ENCODE results near the gene CAPN2.
A peak's percentile ranks its signal among the peaks of the same experiment; 100 is the strongest.
"Not testable (repeated sequence)": the region's sequence is repeated elsewhere in the genome, so short reads cannot be mapped to it uniquely, and the experiment has no call there.

Gene CAPN2

DNA sequence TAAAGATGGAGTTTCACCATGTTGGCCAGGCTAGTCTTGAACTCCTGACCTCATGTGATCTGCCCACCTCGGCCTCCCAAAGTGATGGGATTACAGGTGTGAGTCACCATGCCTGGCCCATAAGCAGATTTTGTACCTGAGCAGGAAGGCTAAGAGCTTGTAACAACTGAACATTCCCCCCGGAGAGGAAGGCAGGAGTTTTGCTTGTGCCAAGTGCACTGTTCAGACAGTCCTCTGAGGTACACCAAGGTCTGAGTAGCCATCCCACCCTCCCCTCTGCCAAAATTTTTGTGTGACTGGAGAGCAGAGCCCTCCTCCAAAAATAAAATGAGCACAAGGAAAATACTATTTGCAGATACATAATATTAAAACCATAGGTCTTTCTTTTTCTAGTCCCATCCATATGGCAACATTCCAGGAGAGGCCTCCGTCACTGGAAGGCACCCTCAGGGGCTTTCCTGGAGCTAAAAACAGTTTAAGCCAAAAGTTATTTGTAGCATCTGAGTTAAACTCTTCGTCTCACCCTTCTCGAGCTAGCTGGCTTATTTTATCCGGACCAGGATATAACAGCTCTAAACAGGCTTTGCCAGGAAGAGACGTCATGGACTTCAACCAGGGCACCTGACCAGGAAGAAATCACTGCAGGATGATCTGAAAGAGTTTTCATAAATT is 27.2 kb downstream of the CAPN2 start:
- no peak for DNase-seq (ENCODE audit: low read depth in 2 of 2)

DNA sequence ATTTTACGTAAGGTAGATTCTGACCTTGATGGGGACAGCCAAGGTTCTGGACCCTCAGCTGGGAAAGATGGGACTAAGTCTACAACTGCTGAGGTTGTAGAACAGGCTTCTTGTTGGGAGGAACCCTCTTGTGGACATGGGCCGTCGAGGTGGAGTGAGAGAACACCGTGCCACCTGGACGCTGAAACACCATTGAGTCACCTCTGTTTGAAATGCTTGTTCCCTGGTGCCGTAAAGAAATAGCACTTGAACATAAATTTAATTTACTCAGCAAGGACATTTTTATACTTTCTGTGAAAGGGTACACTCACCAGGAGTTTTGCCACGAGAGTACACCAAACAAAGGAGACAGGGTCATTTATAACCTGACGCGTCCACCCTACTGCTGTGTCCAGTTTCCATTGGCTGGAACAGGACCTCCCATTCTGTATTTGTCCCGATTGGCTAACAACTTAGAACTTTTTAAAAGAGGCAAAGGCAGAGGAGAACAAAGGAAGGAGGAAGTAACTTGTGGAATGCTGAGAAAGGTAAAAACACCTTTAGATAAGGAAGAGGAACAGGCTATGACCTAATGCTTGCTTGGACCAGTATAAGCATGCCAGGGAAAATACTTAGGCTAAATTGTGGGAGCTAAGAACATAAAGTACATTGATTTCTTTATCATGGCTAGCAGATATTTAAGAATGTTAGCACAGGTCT is 27.8 kb downstream of the CAPN2 start:
- not testable (repeated sequence) for DNase-seq (ENCODE audit: low read depth in 2 of 2)

DNA sequence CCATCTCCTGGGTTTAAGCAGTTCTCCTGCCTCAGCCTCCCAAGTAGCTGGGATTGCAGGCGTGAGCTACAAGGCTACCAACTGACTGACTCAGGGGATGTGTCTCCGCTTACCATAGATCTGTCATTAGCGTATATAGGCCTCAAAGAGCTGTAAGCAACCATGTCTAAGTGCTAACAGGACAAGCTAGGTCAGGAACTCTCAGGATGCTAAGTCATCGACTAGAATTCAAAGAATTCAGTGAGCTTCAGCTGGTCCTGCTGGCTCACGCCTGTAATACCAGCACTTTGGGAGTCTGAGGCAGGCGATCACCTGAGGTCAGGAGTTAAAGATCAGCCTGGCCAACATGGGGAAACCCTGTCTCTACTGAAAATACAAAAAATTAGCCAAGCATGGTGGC is 29.5 kb downstream of the CAPN2 start:
- no peak for DNase-seq (ENCODE audit: low read depth in 2 of 2)

DNA sequence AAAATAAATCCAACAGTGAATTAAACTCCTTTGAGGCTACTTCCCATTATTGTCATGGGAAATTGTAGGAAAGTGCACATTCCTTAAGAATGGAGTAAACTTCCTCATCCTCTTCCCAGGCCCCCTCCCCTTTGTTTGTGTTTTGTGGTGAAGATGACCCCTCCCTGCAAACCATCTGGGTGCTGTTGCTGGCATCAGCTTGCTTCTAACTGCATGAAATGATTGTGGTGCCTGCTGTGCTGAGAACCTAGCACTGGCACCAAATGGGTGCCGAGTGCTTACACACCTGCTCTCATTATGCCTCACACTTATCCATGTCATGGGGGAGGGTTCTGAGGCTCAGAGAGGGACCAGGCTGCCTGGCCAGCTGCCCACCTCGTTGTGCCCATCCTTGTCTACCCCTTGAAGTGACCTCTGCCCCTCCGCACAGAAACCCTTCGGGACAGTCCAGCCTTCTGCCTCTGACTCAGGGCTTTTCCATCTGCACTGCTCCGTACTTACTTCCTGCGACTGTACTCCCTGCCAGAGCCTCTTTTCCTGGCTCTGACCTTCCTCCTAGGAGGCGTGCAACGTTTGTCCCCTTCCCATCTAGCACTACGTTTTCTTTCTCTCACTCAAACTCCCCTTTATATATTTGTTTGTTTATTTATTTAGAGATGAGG is 30.6 kb downstream of the CAPN2 start:
- DNase-seq (ENCODE audit: low read depth in 2 of 2) = no peak

DNA sequence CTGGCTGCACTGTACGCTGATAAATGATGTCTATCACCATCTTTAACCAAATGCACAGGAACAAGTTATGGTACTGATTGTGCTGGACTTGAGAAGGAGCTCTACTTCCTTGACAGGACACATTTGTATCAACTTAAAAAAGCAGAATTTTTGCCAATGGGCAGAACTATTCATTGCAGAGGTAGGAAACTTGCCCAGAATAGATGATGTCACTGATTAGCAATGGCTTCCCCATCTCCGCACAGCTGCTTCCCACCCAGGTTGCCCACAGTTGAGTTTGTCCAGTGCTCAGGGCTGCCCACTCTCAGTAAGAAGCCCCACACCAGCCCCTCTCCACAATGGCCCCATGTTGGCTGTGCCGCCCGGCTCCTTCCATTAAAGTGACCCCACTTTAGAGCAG is 33.4 kb downstream of the CAPN2 start:
- DNase-seq (ENCODE audit: low read depth in 2 of 2) = no peak

DNA sequence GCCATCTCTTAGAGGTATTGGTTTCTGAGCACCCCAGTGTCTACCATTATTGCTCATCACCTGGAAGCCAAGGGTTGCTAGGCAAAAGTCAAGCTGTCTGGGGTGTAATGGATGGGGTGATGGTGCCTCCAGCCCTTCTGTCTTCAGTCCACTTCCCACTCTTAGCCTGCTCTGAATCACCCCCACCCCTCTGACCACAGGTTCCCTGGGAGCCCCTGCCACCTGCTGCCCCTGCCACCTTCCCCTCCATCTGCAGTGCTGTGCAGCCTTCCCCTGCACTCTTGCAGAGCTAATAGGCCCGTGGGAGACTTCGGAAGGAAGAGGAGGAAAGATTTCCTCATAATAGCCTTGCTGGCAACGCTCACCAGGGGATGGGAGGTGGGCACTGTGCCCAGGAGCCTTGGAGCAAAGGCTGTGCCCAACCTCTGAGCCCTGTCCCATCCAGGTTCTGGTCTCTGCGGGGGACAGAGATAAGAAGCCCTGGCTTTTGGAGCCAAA is 35.5 kb downstream of the CAPN2 start:
- no peak for DNase-seq (ENCODE audit: low read depth in 2 of 2)

DNA sequence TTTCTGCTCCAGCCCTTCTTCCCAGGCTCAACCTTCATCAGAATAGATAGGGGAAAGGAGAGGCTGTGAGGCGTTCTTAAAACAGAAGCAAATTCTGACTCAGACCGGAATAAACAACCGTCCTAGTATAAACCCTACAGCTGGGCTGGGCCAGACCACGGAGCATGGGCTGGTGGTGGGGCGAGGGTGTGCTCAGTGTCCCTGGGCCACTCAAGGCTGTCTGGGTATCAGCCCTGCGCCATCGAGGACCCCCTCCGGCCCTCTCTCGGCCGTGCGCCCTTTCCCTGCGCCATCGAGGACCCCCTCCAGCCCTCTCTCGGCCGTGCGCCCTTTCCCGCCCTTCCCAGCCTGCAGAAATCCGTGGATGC is 36.0 kb downstream of the CAPN2 start:
- no peak for DNase-seq (ENCODE audit: low read depth in 2 of 2)

DNA sequence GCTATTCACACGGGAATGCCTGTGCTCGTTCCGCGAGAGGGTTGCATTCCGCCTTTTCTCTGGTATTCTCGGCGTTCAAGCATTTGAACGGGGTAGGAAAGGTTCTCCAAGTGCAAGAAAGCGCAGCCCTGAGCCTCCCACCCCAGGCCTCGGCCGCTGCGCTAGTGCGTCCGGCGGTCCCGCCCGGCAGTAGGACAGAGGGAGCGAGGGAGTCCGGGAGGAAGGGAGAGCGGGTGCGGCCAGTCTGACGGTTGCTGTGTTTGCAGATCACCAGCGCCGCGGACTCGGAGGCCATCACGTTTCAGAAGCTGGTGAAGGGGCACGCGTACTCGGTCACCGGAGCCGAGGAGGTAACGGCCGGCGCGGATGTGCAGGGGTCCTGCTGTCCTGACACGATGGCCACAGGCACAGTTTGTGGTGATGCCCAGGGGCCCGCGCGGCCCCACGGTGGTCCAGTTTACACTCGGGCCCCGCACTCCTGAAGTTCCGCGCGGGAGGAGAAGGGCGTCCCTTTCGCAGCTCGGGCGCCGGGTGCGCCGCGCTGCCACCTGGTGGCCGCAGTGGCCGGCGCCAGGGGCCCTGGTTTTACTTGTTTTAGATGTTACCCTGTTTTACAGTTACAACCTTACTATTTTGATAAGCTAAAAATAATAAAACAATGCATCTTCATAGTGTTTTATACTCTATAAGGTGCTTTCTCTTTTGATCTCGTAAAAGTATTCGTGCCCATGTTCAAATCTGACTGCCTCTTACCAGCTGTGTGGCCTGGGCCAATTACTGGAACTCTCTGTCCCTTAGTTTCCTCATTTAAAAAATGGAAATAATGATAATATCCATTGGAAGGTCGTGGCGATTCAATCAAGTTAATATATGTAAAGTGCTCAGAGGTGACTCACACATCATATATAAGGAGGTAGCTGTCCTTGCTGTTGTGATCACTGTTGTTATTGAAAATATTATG is 36.7 kb downstream of the CAPN2 start:
- peak; percentile 53 to 65 for DNase-seq (ENCODE audit: low read depth in 2 of 2)

DNA sequence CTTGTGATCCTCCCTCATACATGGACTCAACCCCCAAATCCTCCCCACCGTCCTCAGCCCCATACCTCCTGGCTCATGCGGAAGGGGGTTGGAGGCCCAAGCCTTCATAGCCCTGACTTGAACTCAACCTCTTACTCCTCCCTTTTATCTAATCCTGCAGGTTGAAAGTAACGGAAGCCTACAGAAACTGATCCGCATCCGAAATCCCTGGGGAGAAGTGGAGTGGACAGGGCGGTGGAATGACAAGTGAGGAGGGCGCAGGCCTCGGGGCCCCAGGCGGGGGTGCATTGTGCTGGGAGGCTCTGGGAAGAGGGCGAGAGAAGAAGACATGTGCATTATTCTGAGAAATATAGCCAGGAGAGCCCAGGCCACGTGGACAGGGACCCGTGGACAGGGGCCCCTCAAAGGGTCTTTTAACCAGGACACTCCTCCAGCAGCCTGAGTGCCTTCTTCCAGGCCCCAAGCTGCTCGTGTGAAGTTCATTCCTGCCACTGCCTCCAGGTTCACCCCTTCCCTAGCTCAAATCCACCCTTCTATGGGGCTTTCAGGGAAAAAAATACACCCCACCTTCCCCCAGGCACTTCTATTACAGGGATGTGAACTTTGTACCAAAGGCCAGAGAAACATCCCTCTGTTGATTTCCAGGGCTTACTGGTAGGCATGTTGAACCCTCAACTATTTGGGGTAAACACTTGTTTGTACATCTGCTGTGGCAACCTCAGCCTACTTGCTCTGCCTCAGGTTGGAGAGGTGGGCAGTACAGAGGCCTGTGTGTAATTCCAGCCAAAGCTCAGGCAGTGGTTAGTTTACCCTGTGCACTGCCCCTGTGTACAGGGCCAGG is 38.6 kb downstream of the CAPN2 start:
- DNase-seq (ENCODE audit: low read depth in 2 of 2) = no peak

DNA sequence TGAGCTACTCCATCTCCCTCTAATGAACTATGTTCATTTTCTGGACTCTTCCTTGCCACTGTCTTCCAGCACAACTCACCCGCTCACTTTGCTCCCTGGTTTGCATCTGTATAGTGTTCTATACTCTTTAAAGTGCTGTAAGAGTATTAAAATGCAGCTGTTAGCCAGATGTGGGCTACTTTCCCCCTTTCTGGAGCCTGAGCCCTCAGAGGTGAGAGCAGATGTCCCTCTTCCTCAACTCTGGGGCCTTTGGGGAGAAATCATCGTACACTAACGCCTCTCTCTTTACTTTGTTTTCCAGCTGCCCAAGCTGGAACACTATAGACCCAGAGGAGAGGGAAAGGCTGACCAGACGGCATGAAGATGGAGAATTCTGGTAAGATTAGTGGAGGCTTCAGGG is 39.4 kb downstream of the CAPN2 start:
- DNase-seq (ENCODE audit: low read depth in 2 of 2) = no peak

DNA sequence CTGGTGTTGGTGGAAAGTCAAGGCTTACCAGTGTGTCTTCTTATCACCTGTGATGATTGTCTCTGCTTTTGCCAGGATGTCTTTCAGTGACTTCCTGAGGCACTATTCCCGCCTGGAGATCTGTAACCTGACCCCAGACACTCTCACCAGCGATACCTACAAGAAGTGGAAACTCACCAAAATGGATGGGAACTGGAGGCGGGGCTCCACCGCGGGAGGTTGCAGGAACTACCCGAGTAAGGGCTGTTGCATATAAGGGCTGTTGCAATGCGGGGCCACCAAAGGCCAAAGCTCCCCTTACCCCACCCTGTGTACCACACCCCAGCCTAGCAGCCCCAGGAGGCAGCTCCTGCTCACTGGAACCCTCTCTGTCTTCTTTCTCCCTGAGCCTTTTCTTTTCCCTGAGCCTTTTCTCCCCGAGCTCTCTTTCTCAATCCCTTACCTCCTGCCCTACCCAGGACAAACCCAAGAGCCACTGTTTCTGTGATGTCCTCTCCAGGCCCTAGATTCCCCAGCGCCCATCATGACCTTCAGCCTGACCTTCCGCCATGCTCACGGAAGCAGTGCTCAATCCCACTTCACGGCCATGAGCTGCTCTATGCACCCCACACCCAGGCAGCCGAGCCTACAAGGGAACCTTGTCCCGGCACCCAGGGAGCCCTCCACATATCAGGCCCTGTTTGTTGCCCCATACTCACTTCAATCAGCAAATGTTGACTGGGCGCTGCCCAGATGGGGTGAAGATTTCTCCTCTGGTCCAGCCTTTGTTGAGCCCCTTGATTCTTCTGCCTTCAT is 40.6 kb downstream of the CAPN2 start:
- no peak for DNase-seq (ENCODE audit: low read depth in 2 of 2)

DNA sequence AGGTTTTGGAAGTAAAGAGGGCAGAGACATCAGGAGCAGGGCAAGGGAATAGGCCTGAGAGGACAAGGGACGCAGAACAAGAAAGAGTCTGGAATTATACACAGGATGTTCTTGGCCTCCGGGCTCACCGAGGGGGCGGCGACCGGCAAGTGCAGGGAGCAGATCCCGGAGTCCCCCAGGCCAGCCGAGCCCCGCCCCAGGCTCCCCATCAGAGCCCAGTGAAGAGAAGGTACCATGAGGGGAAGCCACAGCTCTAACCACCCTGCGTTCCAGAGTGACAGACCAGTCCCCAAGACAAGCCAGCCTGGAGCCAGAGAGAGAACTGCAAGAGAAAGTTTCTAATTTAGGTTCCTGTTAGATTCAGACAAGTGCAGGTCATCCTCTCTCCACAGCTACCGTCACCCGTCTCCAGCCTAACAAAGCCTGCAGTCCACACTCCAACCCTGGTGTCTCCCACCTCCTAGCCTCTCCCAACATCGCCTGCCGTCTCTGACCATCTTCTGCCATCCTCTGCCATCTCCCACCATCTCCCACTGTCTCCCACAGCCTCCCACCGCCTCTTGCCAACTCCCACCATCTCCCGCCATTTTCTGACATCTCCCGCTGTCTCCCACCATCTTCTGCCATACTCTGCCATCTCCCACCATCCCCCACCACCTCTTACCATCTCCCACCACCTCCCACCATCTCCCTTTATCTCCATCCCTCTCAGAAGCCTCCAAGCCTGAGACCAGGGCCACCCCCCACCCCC is 42.5 kb downstream of the CAPN2 start:
- DNase-seq (ENCODE audit: low read depth in 2 of 2) = no peak

DNA sequence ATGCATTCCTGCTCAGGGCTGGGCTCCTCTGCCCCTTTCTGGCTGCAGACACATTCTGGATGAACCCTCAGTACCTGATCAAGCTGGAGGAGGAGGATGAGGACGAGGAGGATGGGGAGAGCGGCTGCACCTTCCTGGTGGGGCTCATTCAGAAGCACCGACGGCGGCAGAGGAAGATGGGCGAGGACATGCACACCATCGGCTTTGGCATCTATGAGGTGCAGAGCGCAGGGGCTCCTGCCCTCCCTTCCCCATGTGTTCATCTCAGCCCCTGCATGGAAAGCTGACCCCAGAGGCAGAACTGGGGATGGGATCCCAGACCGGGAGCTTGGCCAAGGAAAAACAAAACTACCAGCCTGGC is 43.1 kb downstream of the CAPN2 start:
- DNase-seq (ENCODE audit: low read depth in 2 of 2) = no peak

DNA sequence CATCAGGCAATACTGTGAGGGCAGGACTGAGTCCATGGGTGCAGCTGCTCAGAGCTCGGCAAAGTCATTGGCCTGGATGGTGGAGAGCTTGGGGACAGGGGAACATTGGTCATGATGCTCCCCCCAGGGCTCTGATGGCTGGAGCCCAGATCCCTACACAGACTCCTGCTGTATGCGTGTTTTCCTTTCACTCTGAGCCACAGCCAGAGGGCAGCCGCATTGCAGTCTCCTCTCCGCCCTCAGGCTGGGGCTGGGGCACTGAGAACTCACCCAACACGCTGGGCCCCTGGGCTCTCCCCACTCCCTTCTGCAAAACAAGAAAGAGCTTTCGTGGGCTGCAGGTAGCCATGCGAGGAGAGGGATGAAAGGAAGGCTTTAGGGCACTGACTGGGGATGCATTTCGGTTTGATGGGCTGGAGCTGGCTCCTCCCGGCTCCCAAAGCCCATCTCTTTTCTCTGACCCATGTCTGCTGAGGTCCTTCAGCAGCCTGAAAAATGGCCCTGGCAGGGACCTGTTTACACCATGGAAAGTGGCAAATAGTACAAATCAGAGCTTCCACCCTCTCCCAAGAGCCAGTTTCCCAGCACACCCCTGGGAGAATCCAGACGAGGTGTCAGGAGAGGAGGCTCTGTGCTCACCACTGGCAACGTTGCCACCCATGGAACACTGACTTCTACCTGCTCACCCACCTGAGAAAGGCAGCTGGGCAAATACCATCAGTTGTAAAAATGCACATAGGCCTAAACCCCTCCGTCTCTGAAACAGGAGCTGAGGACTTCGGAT is 43.8 kb downstream of the CAPN2 start:
- no peak for DNase-seq (ENCODE audit: low read depth in 2 of 2)

DNA sequence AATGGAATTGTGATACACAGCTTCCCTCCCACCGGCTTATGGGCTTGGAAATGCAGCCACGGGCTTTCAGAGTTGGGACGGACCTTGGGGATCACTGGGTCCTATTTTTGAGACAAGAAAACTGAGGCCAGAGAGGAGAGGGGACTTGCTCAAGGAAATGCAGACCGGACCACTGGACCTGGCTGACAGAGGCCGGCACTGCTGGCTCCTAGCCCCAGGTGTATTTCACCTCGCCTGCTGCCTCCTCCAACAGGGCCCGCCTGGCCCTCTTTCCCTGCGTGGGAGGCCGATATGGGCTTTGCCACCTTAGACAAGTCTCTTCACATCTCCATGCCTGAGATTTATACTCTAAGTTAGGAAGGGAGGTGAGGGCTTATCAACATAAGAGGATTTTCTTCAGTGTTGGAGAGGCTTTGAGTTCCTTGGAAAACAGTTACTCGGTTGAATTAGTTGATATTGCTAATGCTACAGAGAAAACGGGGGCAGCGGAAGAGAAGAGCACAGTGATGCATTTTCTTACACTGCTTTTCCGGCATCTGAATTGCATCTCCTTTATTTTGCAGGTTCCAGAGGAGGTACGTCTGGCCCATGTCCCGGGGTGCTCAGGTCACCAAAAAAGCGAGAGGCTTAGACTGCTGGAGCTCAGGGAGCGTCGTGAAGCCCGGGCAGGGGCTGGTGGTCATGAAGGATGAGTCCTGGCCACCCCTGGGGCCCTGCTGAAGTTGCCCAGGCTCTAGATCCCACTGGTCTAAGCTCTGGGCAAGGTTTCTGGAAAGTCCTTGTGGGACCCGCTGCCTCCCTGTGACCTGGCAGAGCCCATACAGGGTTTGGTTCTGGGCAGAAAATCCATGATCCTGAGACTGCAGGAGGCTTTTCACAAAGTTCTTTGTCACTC is 44.7 kb downstream of the CAPN2 start:
- DNase-seq (ENCODE audit: low read depth in 2 of 2) = no peak

DNA sequence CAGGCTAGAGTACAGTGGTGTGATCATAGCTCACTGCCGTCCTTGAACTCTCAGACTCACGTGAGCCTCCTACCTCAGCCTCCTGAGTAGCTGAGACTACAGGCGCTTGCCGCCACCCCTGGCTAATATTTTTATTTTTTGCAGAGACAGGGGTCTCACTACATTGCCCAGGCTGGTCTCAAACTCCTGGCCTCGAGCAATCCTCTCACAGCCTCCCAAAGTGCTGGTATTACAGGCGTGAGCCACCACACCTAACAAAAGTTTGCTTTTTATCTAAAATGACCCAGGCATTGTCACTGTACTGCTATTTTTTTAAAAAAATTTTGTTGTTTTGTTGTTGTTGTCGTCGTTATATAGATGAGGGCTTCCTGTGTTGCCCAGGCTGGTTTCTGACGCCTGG is 46.4 kb downstream of the CAPN2 start:
- DNase-seq (ENCODE audit: low read depth in 2 of 2) = no peak

DNA sequence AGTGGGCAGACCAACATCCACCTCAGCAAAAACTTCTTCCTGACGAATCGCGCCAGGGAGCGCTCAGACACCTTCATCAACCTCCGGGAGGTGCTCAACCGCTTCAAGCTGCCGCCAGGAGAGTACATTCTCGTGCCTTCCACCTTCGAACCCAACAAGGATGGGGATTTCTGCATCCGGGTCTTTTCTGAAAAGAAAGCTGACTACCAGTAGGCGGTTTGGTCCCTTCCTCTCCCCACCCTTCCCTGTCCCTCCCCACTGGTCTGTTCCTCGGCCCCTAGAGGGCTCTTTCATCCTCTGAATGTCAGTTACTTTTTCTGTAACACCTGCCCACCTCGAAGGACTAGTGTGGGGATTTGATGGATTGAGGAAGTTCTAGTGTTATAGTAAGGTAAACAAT is 46.9 kb downstream of the CAPN2 start:
- DNase-seq (ENCODE audit: low read depth in 2 of 2) = no peak

DNA sequence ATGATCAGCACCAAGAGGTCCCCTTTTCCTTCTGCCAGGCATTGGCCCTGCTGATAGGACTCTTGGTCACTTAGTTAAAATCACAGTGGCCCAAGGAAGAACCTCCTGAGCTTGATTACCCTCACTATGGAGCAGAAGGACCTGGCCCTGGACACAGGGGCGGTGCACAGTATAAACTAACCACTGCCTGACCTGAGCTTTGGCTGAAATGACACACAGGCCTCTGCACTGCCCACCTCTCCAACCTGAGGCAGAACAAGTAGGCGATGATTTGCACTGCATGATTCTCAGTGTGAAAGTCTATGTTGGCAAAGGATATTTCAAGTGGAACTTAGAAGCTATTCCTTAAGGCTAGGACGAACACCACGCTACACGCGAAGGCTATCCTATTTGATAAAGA is 48.5 kb downstream of the CAPN2 start:
- DNase-seq (ENCODE audit: low read depth in 2 of 2) = no peak

All from stimulated activated CD4-positive, alpha-beta T cell treated with anti-CD3 and anti-CD28 coated beads, Interleukin-1b, Interleukin-23, amount 100 ng/mL, for 4 hours (primary cell).